ENCODE results near the gene CADPS2.

GRCh38 chr7:122628651-122629411, 257.4 kb downstream of the CADPS2 start:
- TF ChIP-seq ZFP3 (CRISPR knock-in tag; IDR thresholded peaks at IDR 0.05) (no peak), ESRRG (CRISPR knock-in tag; IDR thresholded peaks at IDR 0.05) (no peak), CSRNP3 (CRISPR knock-in tag; IDR thresholded peaks at IDR 0.05) (no peak), ZNF70 (CRISPR knock-in tag; IDR thresholded peaks at IDR 0.05) (no peak), TOX (CRISPR knock-in tag; IDR thresholded peaks at IDR 0.05; ENCODE audit: borderline replicate concordance) (no peak), CREB5 (CRISPR knock-in tag; IDR thresholded peaks at IDR 0.05; ENCODE audit: low read depth) (no peak), ARNTL (CRISPR knock-in tag; IDR thresholded peaks at IDR 0.05; ENCODE audit: borderline replicate concordance, low read depth) (no peak), BACH2 (CRISPR knock-in tag; IDR thresholded peaks at IDR 0.05; ENCODE audit: borderline replicate concordance) (no peak), RARB (CRISPR knock-in tag; IDR thresholded peaks at IDR 0.05) (no peak), ZFP30 (CRISPR knock-in tag; IDR thresholded peaks at IDR 0.05) (no peak), PATZ1 (CRISPR knock-in tag; IDR thresholded peaks at IDR 0.05; ENCODE audit: borderline replicate concordance) (no peak), ZC3H10 (CRISPR knock-in tag; IDR thresholded peaks at IDR 0.05) (no peak), TSHZ2 (CRISPR knock-in tag; IDR thresholded peaks at IDR 0.05) (no peak)

Data from SK-N-SH treated with all-trans-retinoic acid at 6 μM for 48 hours (cell line).